Peyer's patch (tissue), 4 donors: ENCODE results near the gene BBS9.

ENCODE experiments used
- CTCF ChIP-seq, 6 experiments: fragments of 450-650 bp in 4 of 6; fragments of 200-600 bp in 2 of 6; sonication (generic) in 1 of 6; IDR thresholded peaks; one replicate each; pipeline ENCODE4 v1.5.1; 2017 to 2019; ENCODE audit warnings: antibody characterized with exemption in 6 of 6, mild to moderate bottlenecking in 3 of 6, moderate library complexity in 1 of 6
- POLR2A ChIP-seq, 2 donors: fragments of 450-650 bp; IDR thresholded peaks; one replicate each; pipeline ENCODE4 v1.5.1; 2017; ENCODE audit warnings: antibody characterized with exemption in 2 of 2, mild to moderate bottlenecking in 2 of 2, moderate library complexity in 2 of 2

- TF ChIP-seq POLR2A (IDR thresholded peaks at IDR 0.05) (no peak), CTCF (IDR thresholded peaks at IDR 0.05) (no peak)
These were observed 407.2 kb downstream of the BBS9 start for GRCh38 chr7:33536398-33537103.
